ENCODE results near the gene CBY1.

Gene CBY1

GRCh38 chr22:38705235-38706100 lies 49.0 kb downstream of the CBY1 start, which contains the start of gene GTPBP1:
GTPBP1 (plus strand) TSS chr22:38705944; CDS start chr22:38705956, 12 bp downstream.
- DNase-seq, result peak; percentile 100

GRCh38 chr22:38706101-38706900 lies 49.9 kb downstream of the CBY1 start:
- DNase-seq, result peak; percentile 69

DNA sequence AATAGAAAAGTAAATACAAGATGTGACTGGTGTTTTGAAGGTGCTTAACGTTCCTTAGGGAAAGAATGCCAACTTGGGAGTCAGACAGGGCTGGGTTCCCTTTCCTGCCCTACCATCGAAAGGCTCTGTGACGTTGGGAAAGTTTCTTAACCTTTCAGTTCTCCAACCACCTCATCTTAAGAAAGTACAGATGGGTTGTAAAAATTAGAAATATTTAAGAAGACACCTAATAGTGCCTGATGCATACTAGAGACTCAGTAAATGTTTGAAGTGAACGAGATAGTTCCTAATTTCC lies 50.4 kb downstream of the CBY1 start:
- no peak for DNase-seq

DNA sequence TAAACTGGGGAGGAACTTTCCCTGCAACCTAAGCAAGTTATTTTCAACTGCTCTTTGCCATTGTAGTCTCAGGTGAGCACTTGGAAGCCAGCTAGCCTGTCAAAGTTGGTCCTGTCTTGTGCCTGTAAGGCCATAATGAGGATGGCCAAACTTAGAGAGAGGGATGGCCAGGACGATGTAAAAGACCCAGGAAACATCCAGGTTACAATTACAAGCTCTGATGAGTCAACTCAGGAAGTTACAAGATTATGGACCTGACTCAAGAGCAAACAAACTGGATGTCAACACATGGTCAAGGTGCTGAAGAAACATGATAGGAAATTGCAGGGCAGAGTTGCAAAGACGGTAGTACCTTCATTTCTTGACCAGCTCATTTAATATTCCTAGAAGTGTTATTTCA lies 50.9 kb downstream of the CBY1 start:
- peak; percentile 43 for DNase-seq

DNA sequence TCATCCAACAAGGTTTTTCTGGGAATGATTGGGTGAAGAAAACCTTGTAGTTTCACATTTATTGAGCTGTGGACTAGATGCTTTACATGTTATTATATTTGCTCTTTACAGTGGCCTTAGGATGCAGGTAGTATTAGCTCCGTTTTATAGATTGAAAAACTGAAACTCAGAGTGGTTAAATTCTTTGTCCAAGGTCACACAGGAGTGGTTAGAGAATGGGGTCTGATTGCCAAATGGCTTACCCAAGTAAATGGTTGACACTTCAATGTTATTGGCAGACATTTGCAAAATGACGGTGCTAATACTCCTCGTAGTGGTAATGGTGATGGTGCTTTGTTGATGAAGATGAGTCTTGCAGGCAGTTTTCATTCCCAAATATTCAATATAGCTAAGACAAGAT lies 51.5 kb downstream of the CBY1 start:
- no peak for DNase-seq

GRCh38 chr22:38709306-38709705 lies 52.9 kb downstream of the CBY1 start:
- no peak for DNase-seq

GRCh38 chr22:38710351-38710750 lies 53.9 kb downstream of the CBY1 start:
- DNase-seq, result no peak

GRCh38 chr22:38710866-38711265 lies 54.4 kb downstream of the CBY1 start:
- DNase-seq, result no peak

GRCh38 chr22:38712486-38713207 lies 56.2 kb downstream of the CBY1 start:
- DNase-seq, result no peak

GRCh38 chr22:38713921-38714320 lies 57.5 kb downstream of the CBY1 start:
- no peak for DNase-seq

DNA sequence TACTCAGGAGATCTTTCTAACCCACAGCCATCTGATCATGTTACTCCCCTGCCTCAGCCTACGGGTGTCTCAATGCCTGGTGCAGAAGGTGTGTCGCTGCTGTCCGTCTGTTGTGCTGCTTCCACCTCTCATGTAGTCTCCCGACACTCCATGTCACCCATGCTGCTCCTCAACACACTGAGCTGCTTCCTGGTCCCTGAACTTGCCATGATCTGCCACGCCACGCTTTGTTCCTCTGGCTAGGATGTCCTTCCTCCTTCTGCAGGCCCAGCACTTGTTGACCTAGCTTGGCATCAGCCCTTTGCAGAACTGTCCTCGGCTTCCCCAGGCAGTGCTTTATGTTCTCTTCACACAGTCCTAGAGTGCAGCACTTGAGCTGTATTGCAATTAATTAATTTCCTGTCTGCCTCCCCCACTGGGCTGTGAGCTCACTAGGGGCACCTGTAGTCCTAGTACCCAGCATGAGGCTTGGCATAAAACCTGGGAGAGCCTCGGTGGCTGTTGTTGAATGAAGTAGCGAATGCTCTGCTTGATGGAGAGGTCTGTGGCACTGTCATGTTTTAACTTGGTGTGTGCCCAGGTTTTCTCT lies 58.8 kb downstream of the CBY1 start:
- DNase-seq, result peak; percentile 16

GRCh38 chr22:38715852-38716251 lies 59.4 kb downstream of the CBY1 start:
- no peak for DNase-seq

GRCh38 chr22:38716271-38716670 lies 59.8 kb downstream of the CBY1 start:
- no peak for DNase-seq

- no peak for DNase-seq
Observed at GRCh38 chr22:38716826-38717225, 60.4 kb downstream of the CBY1 start.

GRCh38 chr22:38717244-38717643 lies 60.8 kb downstream of the CBY1 start:
- no peak for DNase-seq

GRCh38 chr22:38718414-38718813 lies 62.0 kb downstream of the CBY1 start:
- peak; percentile 84 for DNase-seq

GRCh38 chr22:38719196-38719595 lies 62.8 kb downstream of the CBY1 start:
- DNase-seq, result no peak

GRCh38 chr22:38720350-38720749 lies 63.9 kb downstream of the CBY1 start:
- DNase-seq, result no peak

DNA sequence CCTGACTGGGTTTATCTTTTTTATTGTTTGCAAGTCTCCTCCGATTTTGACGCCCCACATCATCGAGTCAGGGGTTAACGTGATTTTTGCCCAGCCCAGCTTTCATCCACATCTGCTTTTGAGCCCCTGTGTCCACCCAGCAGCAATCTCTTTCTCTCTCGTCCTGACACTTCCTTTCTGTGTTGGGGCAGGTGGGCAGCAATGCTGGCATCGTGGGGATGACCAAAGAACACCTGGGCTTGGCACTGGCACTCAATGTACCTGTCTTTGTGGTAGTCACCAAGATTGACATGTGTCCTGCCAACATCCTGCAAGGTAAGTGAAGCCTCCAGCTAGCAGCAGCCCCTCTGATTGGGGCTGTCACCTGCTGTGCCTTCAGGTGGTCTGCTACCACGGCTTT lies 65.1 kb downstream of the CBY1 start:
- DNase-seq, result no peak

Data from NCI-H69 (cell line).